ENCODE results near the gene LANCL2.

DNA sequence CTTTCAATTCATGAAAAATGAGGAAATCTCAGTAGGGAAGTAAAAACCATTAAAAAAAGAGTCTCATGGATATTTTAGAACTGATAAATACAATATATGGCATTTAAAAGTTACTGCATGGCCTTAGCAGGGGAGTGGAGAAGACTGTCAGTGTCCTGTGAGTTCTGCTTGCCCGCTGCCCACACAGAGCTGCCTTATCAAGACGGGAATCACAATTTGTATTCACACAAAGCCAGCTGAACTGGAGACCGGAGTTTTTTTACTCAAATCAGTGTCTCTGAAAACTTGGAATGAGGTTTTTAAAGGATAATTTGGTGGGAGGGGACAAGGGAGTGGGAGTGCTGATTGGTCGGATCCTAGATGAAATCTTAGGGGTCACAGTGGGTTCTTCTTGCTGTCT, 17.1 kb downstream of the LANCL2 start:
- TF ChIP-seq, protein P1, sequence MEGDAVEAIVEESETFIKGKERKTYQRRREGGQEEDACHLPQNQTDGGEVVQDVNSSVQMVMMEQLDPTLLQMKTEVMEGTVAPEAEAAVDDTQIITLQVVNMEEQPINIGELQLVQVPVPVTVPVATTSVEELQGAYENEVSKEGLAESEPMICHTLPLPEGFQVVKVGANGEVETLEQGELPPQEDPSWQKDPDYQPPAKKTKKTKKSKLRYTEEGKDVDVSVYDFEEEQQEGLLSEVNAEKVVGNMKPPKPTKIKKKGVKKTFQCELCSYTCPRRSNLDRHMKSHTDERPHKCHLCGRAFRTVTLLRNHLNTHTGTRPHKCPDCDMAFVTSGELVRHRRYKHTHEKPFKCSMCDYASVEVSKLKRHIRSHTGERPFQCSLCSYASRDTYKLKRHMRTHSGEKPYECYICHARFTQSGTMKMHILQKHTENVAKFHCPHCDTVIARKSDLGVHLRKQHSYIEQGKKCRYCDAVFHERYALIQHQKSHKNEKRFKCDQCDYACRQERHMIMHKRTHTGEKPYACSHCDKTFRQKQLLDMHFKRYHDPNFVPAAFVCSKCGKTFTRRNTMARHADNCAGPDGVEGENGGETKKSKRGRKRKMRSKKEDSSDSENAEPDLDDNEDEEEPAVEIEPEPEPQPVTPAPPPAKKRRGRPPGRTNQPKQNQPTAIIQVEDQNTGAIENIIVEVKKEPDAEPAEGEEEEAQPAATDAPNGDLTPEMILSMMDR (IDR thresholded peaks at IDR 0.05), result no peak
- no peak for TF ChIP-seq POLR2A (IDR thresholded peaks at IDR 0.05)
